ENCODE measurements around the gene UBE2H. TPM values are rescaled to one million over a fixed set of nuclear protein-coding genes. Genes with fewer than 3 reads are reported as not detected.
"Not testable (repeated sequence)": the region's sequence is repeated elsewhere in the genome, so short reads cannot be mapped to it uniquely, and the experiment has no call there.

The UBE2H gene
- total RNA-seq, 1 donor from 2014 or later, result 33.8 TPM

GRCh38 chr7:129826895-129827294 is 125.9 kb downstream of the UBE2H start:
- ATAC-seq, result not testable (repeated sequence)

DNA sequence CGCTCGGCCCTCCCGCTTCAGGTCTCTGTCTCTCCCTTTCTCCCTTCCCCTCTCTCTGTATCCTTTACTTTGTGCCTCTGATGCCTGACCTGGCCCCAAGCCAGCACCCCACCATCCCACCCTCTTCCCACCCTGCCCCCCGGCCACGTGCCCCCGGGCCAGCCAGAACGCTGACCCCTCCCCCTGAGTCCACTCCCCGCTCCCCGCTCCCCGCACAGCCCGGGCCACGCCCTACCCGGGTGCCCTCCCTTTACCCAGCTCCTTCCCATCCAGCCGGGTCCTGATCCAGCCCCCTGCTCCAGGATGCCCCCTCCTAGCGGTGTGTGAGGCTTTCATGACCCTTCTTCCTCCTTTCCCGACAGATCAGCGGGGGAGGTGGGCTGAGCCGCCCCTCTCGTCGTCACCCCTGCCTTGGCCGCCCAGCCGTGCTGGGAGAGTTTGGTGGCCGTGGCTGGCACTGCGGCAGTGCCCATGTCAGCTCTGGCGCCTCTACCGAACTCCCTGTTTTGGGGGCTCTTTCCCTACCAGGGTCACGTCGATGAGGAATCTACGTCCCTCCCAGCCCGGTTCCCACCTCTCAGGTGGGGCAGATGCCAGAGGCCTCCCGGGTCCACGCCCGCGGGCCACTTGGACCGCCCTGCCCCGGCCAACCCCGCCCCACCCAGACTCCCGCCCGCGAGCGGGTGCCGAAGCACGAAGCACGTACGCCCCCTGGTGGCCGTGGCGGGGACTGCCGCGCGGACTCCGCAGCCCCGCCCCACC is 127.4 kb downstream of the UBE2H start:
- peak; percentile 90 for ATAC-seq
- peak; percentile 89 for DNase-seq (ENCODE audit: low spot score)

More at GRCh38 chr7:129826895-129827294, 125.9 kb downstream of the UBE2H start:
- DNase-seq (ENCODE audit: low spot score), result peak; percentile 15

- no peak for DNase-seq (ENCODE audit: low spot score)
- peak; percentile 2 for ATAC-seq
Measured at GRCh38 chr7:129824291-129825208, 128.2 kb downstream of the UBE2H start.

DNA sequence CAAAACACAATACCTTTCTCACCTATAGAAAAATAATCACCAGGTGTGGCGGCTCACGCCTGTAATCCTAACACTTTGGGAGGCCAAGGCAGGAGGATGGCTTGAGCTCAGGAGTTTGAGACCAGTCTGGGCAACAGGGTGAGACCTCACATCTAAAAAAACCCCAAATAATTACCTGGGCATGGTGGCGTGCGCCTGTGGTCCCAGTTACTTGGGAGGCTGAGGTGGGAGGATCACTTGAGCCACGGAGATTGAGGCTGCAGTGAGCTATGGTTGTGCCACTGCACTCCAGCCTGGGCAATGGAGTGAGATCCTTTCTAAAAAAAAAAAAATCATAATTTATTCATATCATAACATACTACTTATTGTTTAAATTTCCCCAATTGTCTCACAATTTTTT is 129.6 kb downstream of the UBE2H start:
- not testable (repeated sequence) for ATAC-seq

DNA sequence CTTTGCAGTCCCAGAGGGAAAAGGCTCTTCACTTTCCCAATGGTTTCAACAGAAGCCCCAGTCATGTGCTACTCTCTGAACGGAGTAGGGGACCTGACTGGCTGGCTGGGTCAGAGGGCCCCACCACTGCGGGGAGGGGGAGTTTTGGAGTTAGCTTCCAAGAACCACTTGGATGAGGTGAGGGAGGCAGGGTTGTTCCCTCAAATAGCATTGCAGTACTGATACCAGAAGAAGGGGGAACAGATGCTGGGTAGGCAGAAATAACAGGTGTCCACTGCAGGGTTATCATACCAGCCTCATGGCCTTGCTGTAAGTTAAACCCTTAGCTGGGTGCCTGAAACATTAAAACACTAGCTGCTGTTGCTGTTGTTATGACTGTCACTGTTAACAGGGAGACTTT is 131.3 kb downstream of the UBE2H start:
- DNase-seq (ENCODE audit: low spot score), result no peak
- ATAC-seq, result no peak

More for the DNA sequence above, 129.6 kb downstream of the UBE2H start:
- DNase-seq (ENCODE audit: low spot score), result not testable (repeated sequence)

GRCh38 chr7:129816742-129817141 is 136.0 kb downstream of the UBE2H start:
- no peak for DNase-seq (ENCODE audit: low spot score)

GRCh38 chr7:129807863-129808262 is 144.9 kb downstream of the UBE2H start:
- ATAC-seq (no peak), DNase-seq (ENCODE audit: low spot score) (no peak)

More at GRCh38 chr7:129816742-129817141, 136.0 kb downstream of the UBE2H start:
- no peak for ATAC-seq

DNA sequence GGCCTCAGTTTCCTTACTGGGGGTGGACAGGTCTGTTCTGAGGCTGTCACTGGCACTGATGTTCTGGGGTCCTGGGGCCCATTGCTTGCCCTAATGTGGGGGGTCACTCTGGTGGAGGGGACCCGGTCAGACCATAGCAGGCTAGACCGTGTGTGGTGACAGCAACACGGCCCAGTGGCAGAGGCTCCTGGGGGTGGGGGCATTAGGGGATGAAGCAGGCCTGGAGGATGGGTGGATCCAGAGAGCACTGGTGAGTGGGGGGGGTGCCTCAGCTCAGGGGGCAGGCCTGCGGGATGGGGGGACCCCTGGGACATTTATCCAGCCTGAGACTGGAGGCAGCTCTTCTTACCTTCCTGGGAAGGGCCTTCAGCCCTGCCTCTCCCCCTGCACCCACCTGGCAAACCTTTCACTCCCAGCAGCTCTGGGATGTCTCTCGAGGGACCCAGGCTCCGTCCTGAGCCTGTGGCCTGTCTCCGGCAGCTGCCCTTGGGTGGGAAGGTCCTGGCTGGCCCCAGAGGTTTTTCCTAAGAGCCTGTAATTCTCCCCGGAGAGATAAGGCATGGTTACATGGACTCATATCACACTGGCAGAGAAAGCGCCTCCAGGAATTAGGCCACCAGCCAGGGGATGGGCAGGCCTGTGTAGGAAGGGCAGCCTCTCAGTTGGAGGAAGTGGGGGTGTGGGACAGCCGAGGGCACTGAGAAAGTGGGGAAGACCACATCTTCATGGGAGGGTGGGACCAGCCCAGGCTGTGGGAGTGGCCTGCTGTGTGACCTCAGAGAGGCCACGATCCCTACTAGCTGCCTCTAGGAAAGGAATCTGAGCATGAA is 147.7 kb downstream of the UBE2H start:
- DNase-seq (ENCODE audit: low spot score) (no peak), ATAC-seq (no peak)

- DNase-seq (ENCODE audit: low spot score) (no peak), ATAC-seq (no peak)
Measured at GRCh38 chr7:129804111-129804889, 148.5 kb downstream of the UBE2H start.

GRCh38 chr7:129803546-129804081 is 149.1 kb downstream of the UBE2H start:
- no peak for ATAC-seq
- no peak for DNase-seq (ENCODE audit: low spot score)

- no peak for ATAC-seq
- DNase-seq (ENCODE audit: low spot score), result no peak
Measured at GRCh38 chr7:129801882-129802281, 150.9 kb downstream of the UBE2H start.

DNA sequence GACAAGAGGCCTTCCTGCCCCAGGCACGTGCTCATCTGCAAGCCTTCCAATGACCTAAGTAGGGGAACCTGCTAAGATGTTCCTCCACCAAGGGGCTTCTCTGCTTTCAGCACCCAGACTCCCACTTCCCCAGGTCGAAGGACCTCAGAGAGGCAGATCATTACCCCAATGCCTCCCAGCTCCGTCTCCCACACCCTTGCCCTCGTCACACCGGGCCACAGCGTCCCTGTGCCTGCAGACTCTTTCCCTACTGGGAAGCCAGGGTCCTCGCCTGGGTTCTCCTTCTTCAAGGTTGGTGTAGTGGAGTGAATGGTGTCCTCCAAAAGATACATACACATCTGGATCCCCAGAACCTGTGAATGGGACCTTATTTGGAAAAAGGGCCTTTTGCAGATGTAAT is 151.9 kb downstream of the UBE2H start:
- DNase-seq (ENCODE audit: low spot score), result no peak
- ATAC-seq, result no peak

DNA sequence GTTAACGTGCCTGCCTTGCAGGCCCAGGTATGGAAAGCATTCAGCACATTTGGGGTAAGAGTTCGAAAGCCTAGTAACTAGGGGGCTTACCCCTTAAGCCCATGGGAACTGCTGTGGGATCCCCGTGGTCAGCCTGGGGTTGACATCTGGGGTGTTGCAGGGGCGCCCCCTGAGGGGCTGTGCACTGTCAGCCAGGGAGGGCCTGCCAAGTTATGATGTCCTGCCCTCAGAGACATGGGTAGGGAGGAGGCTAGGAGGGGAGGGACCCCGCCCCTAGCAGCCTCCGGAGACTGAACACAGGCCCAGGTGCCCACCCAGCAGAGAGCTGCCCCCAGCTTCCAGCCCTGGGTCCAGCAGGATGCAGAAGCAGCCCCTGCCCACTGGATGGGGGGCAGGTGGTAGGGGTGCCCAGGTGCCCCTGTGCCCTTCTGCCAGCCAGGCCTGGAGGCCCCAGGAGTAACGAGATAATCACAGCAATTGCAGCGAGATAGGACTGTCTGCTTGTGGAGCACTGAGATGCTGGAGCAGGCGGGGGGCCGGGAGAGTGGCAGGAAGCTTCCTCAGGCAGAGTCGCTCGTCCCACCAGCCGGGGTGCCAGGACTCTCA is 153.3 kb downstream of the UBE2H start:
- ATAC-seq (no peak), DNase-seq (ENCODE audit: low spot score) (no peak)

DNA sequence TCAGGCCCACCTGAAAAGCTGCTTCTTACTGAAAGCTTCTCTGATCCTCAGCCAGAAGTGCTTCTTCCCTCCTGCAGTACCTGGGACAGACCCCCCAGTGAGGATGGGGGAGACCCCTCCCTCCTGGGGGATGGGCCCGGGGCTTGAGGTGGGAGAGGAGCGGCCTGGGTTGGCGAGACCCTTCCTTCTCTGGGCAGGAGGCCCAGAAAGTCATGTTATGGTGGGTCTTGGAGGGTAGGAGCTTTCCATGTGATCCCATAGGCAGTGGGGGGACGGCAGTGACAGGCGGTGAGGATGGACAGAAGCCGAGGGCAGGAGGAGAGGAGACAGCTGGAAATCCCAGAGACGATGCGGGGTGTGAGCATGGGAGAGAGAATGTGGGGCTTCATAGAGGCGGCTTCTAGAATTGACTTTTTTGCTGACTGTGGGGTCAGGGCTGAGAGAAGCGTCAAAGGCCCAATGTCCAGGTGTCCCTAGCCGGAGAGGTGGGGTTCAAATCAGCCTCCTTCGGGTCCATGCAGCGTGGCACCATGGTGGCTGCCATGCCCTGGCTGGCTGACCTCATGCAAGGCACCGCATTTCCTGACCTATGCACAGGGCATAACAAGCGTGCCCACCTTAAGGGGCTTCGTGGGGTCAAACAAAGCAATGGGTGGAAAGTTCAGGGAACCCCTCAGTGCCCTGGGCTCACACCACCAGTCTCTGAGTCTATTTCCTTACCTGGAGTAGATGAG is 154.0 kb downstream of the UBE2H start:
- DNase-seq (ENCODE audit: low spot score) (no peak), ATAC-seq (no peak)

DNA sequence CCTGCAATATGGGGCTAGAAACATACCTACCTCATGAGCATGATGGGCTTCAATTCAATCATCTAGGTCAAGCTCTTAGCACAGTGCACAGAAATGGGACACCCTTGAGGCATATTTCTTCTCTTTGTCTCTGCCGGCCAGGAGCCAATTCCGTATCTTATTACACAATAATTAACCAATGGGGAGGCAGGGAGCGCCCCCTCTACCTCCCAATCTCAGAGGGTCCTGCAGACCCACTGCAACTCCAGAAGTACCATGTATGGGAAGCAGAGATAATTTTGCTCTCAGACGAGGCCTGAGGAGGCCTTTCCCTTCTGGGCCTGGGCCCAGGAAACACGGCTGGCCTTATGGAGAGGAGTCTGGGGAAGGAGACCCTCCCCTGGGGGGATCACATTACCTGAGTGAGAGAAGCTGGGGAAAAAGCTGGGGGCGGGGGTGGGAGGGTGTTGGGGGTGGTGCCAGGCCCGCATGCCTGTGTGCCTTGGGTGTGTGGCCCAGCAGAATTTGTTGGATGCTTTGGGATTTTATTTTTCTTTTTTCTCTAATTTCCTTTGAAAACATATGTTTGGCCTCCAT is 155.5 kb downstream of the UBE2H start:
- ATAC-seq, result no peak
- no peak for DNase-seq (ENCODE audit: low spot score)

- no peak for ATAC-seq
- DNase-seq (ENCODE audit: low spot score), result no peak
Measured at GRCh38 chr7:129796186-129796775, 156.5 kb downstream of the UBE2H start.

GRCh38 chr7:129794461-129794860 is 158.3 kb downstream of the UBE2H start:
- ATAC-seq; DNase-seq (ENCODE audit: low spot score): not testable (repeated sequence)

Data from left lobe of liver (tissue), 2 donors.